ENCODE measurements around the gene ERC1. TPM values are rescaled to one million over a fixed set of nuclear protein-coding genes. Genes with fewer than 3 reads are reported as not detected.

The ERC1 gene
- total and polyA plus RNA-seq, 2 donors from 2014 or later = 5.1 to 68.3 TPM

GRCh38 chr12:1474041-1474573 lies 483.1 kb downstream of the ERC1 start:
- intact Hi-C loops (cut with DNase I) = no loop called here
- H3K27ac ChIP-seq (ENCODE audit: low read depth in 2 of 2, low read length in 2 of 2) = peak overlapping the region in 1 of 2 donors; percentile 64
- no peak overlapping the region for H3K9ac ChIP-seq (ENCODE audit: low read length in 3 of 3)
- H3K4me1 ChIP-seq (ENCODE audit: control insufficient read depth in 2 of 3, insufficient read depth in 2 of 3, low read depth in 1 of 3, low read length in 3 of 3) = peaks cover 0 to 5% (median 3%) of the 10 kb centered on the region in 3 donors
- no peaks in the 10 kb centered on the region for H3K27me3 ChIP-seq (ENCODE audit: control insufficient read depth, insufficient read depth, low read length)
- FAIRE-seq (no peak), DNase-seq (no peak)
- TF ChIP-seq, protein P1, sequence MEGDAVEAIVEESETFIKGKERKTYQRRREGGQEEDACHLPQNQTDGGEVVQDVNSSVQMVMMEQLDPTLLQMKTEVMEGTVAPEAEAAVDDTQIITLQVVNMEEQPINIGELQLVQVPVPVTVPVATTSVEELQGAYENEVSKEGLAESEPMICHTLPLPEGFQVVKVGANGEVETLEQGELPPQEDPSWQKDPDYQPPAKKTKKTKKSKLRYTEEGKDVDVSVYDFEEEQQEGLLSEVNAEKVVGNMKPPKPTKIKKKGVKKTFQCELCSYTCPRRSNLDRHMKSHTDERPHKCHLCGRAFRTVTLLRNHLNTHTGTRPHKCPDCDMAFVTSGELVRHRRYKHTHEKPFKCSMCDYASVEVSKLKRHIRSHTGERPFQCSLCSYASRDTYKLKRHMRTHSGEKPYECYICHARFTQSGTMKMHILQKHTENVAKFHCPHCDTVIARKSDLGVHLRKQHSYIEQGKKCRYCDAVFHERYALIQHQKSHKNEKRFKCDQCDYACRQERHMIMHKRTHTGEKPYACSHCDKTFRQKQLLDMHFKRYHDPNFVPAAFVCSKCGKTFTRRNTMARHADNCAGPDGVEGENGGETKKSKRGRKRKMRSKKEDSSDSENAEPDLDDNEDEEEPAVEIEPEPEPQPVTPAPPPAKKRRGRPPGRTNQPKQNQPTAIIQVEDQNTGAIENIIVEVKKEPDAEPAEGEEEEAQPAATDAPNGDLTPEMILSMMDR (IDR thresholded peaks at IDR 0.05; ENCODE audit: borderline replicate concordance, extremely low read depth, insufficient read depth) = no peak
- H3K4me3 ChIP-seq (ENCODE audit: low read length in 3 of 3) = no peak overlapping the region
- no peaks in the 10 kb centered on the region for H3K9me3 ChIP-seq (ENCODE audit: control insufficient read depth in 2 of 3, insufficient read depth in 1 of 3, low read length in 3 of 3)
- H3K36me3 ChIP-seq (ENCODE audit: control insufficient read depth in 2 of 3, insufficient read depth in 3 of 3, low read length in 3 of 3) = no peaks in the 10 kb centered on the region

DNA sequence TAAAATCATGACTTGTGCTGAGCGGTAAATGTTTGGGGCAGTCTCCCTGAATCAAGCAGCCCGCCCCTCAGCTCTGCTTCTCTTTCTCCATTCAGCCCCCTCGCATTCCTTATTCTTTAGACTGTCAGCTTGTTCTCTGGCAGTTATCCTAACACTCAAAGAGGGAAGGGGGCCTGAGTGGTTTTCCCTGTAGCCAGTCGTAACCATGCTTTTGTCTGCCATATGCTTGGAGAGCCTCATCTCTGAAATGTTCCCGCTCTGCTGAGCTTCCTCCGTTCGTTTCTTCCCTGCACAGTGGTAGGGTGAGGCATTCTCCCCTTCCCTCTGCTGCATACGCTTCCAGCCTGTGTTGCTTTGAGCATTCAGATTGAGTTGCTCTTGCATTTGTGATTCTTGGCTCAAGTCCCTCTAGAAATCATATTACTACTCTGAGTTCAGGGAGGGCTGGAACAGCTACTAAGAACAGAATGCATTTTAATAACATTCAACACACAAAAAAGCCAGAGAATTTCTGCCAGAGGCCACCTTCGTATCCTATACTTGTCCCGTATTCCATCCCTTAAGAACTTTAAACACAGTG lies 483.6 kb downstream of the ERC1 start:
- peak overlapping the region in 1 of 2 donors; percentile 64 for H3K27ac ChIP-seq (ENCODE audit: low read depth in 2 of 2, low read length in 2 of 2)
- no peaks in the 10 kb centered on the region for H3K36me3 ChIP-seq (ENCODE audit: control insufficient read depth in 2 of 3, insufficient read depth in 3 of 3, low read length in 3 of 3)
- TF ChIP-seq, protein P1 (IDR thresholded peaks at IDR 0.05; ENCODE audit: borderline replicate concordance, extremely low read depth, insufficient read depth) = no peak
- no peaks in the 10 kb centered on the region for H3K9me3 ChIP-seq (ENCODE audit: control insufficient read depth in 2 of 3, insufficient read depth in 1 of 3, low read length in 3 of 3)
- H3K4me1 ChIP-seq (ENCODE audit: control insufficient read depth in 2 of 3, insufficient read depth in 2 of 3, low read depth in 1 of 3, low read length in 3 of 3) = peaks cover 0 to 5% (median 3%) of the 10 kb centered on the region in 3 donors
- intact Hi-C loops (cut with DNase I) = no loop called here
- DNase-seq (peak in 2 of 5 donors; percentile 48 to 77), FAIRE-seq (no peak)
- no peaks in the 10 kb centered on the region for H3K27me3 ChIP-seq (ENCODE audit: control insufficient read depth, insufficient read depth, low read length)
- H3K9ac ChIP-seq (ENCODE audit: low read length in 3 of 3) = no peak overlapping the region
- no peak overlapping the region for H3K4me3 ChIP-seq (ENCODE audit: low read length in 3 of 3)

- no peak for FAIRE-seq
- H3K4me3 ChIP-seq (ENCODE audit: low read length in 3 of 3) = no peak overlapping the region
Observed at GRCh38 chr12:1479645-1480044, 488.6 kb downstream of the ERC1 start.

More at GRCh38 chr12:1479645-1480044, 488.6 kb downstream of the ERC1 start:
- no peaks in the 10 kb centered on the region for H3K27me3 ChIP-seq (ENCODE audit: control insufficient read depth, insufficient read depth, low read length)
- no peak overlapping the region for H3K27ac ChIP-seq (ENCODE audit: low read depth in 2 of 2, low read length in 2 of 2)
- intact Hi-C loops (cut with DNase I) = no loop called here
- no peaks in the 10 kb centered on the region for H3K36me3 ChIP-seq (ENCODE audit: control insufficient read depth in 2 of 3, insufficient read depth in 3 of 3, low read length in 3 of 3)
- TF ChIP-seq, protein P1 (IDR thresholded peaks at IDR 0.05; ENCODE audit: borderline replicate concordance, extremely low read depth, insufficient read depth) = no peak
- no peaks in the 10 kb centered on the region for H3K9me3 ChIP-seq (ENCODE audit: control insufficient read depth in 2 of 3, insufficient read depth in 1 of 3, low read length in 3 of 3)
- no peak for DNase-seq
- no peak overlapping the region for H3K9ac ChIP-seq (ENCODE audit: low read length in 3 of 3)
- H3K4me1 ChIP-seq (ENCODE audit: control insufficient read depth in 2 of 3, insufficient read depth in 2 of 3, low read depth in 1 of 3, low read length in 3 of 3) = no peaks in the 10 kb centered on the region

All from kidney (tissue), 14 donors.